ENCODE measurements around the gene UBE2Q1. TPM values are rescaled to one million over a fixed set of nuclear protein-coding genes. Genes with fewer than 3 reads are reported as not detected.

Gene UBE2Q1
- total RNA-seq, 1 experiment from 2014 or later = 70.9 TPM

DNA sequence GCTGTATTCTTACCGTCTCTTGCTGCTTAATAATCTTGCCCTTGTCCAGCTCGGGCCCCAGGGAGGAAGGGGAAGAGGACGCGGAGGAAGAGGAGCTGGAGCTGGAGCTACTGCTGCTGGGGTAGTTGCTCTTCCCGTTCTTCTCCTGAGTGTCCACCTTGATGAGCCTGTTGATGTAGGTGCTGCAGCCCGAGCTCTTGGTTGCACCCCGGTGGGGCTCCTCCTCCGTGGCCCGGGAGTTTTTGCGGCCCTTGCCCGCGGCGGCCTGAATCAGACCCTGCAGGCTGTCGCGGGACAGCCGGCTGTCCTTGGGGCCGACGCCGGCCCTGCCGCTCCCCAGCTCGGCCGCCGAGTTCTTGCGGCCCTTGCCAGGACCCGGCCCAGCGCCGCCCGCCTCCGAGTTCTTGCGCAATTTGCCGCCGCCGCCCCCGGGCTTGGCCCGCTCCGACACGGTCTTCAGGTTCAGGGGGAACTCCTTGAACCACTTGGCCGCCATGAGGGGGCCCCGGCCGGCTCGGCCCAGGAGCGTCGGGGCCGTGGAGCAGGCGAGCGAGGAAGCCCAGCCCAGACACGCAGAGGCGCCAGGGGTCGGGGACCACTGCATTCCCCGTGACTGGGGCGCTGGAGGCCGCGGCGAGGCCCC, 56.9 kb downstream of the UBE2Q1 start:
- Histone ChIP-seq H3K27me3 (ENCODE audit: insufficient read depth, low read length) (no peaks in the 10 kb centered on the region), H3K9me2 (ENCODE audit: insufficient read depth) (no peaks in the 10 kb centered on the region), H3K4me3 (replicated peaks in 1 of 2; ENCODE audit: low read depth in 1 of 2, low read length in 2 of 2) (no peak overlapping the region), H3K4me1 (ENCODE audit: control insufficient read depth in 1 of 2, insufficient read depth in 2 of 2, low read length in 2 of 2) (peaks cover 0 to 7% of the 10 kb centered on the region in 2 experiments; a peak in 2 of 4 replicates), H3K79me2 (ENCODE audit: insufficient read depth, low read length) (no peaks in the 10 kb centered on the region), H3K4me2 (ENCODE audit: low read length) (no peak overlapping the region), H2AFZ (ENCODE audit: low read depth, low read length, poor library complexity, severe bottlenecking) (no peak overlapping the region), H4K20me1 (ENCODE audit: insufficient read depth) (no peaks in the 10 kb centered on the region), H3K36me3 (ENCODE audit: control insufficient read depth in 1 of 2, insufficient read depth in 2 of 2, low read length in 2 of 2) (no peaks in the 10 kb centered on the region), H3K9ac (ENCODE audit: low read length) (no peak overlapping the region), H3K27ac (ENCODE audit: low read depth, low read length) (no peak overlapping the region), H3K9me3 (ENCODE audit: control insufficient read depth in 1 of 2, insufficient read depth in 1 of 2, low read depth in 1 of 2, low read length in 2 of 2) (no peaks in the 10 kb centered on the region)
- ATAC-seq (no peak), DNase-seq (ENCODE audit: low read depth, low spot score) (no peak)
- BruUV-seq (replicated peaks) = no TSS peak
- ChIA-PET POLR2A (no interaction called here), RAD21 (ENCODE audit: low non-redundant PET in 1 of 2, low total read pairs in 2 of 2, uncharacterized antibody in 2 of 2, unreplicated experiment in 2 of 2) (no interaction called here), CTCF (interaction anchor here (2.4 kb wide), 1 partner anchor 45 kb away, joined by 8 read pairs; no protein-coding TSS in a partner anchor)
- no peak for TF ChIP-seq SIN3A (IDR thresholded peaks at IDR 0.05; ENCODE audit: low read depth)
- TF ChIP-seq ZFX (IDR thresholded peaks at IDR 0.05) = no peak
- no peak for TF ChIP-seq EZH2 (IDR thresholded peaks at IDR 0.05)
- TF ChIP-seq CBX3 (IDR thresholded peaks at IDR 0.05; ENCODE audit: low read depth) = no peak
- no peak for TF ChIP-seq FOSL1 (IDR thresholded peaks at IDR 0.05; ENCODE audit: low read depth)
- TF ChIP-seq EZH2phosphoT487 (IDR thresholded peaks at IDR 0.05; ENCODE audit: borderline replicate concordance) = no peak
- TF ChIP-seq ZBTB33 (IDR thresholded peaks at IDR 0.05; ENCODE audit: extremely low read depth, insufficient replicate concordance, low read length) = no peak
- TF ChIP-seq EGR1 (IDR thresholded peaks at IDR 0.05; ENCODE audit: low read depth) = no peak
- TF ChIP-seq, protein P1, sequence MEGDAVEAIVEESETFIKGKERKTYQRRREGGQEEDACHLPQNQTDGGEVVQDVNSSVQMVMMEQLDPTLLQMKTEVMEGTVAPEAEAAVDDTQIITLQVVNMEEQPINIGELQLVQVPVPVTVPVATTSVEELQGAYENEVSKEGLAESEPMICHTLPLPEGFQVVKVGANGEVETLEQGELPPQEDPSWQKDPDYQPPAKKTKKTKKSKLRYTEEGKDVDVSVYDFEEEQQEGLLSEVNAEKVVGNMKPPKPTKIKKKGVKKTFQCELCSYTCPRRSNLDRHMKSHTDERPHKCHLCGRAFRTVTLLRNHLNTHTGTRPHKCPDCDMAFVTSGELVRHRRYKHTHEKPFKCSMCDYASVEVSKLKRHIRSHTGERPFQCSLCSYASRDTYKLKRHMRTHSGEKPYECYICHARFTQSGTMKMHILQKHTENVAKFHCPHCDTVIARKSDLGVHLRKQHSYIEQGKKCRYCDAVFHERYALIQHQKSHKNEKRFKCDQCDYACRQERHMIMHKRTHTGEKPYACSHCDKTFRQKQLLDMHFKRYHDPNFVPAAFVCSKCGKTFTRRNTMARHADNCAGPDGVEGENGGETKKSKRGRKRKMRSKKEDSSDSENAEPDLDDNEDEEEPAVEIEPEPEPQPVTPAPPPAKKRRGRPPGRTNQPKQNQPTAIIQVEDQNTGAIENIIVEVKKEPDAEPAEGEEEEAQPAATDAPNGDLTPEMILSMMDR (IDR thresholded peaks at IDR 0.05 in 2 of 3, conservative IDR thresholded peaks at IDR 0.05 in 1 of 3; ENCODE audit: borderline replicate concordance in 1 of 3, insufficient read depth in 1 of 3, low read depth in 2 of 3, low read length in 2 of 3) = no peak
- TF ChIP-seq ZNF274 (IDR thresholded peaks at IDR 0.05; ENCODE audit: low read depth, low read length) = no peak
- TF ChIP-seq CEBPB (IDR thresholded peaks at IDR 0.05; ENCODE audit: low read depth) = no peak
- intact Hi-C loops (cut with micrococcal nuclease) = no loop called here
